Spleen (tissue), 7 donors: ENCODE results near the gene ITPRID2.

Experiments used
- CTCF ChIP-seq, 11 experiments: fragments of 200-600 bp in 7 of 11; fragments of 450-650 bp in 4 of 11; sonication (generic) in 4 of 11; IDR thresholded peaks in 8 of 11; conservative IDR thresholded peaks in 3 of 11; 1 replicate in 7 of 11; 2 replicates in 4 of 11; pipeline versions ENCODE4 v1.4.0 to v1.8.0; 2016 to 2021; ENCODE audit warnings: antibody characterized with exemption in 11 of 11, inconsistent platforms in 4 of 11, mild to moderate bottlenecking in 1 of 11
- POLR2A ChIP-seq, 3 donors: fragments of 450-650 bp; IDR thresholded peaks; one replicate each; pipeline ENCODE4 v1.5.1; 2017; ENCODE audit warnings: antibody characterized with exemption in 3 of 3, mild to moderate bottlenecking in 1 of 3
- POLR2AphosphoS5 ChIP-seq, 3 donors: sonication (generic); formaldehyde crosslinking; IDR thresholded peaks; one replicate each; pipeline ENCODE4 v1.5.1; 2017; ENCODE audit warnings: antibody characterized with exemption in 3 of 3
- donor health status: DM: no; HTN: no; CAD: no; lungs with moderate emphysema.
- donor health status: DM: no; HTN: no; CAD: no.
- donor health status: DM: no; HTN: no; CAD: no.

GRCh38 chr2:181955010-181955409 is 63.5 kb downstream of the ITPRID2 start:
- TF ChIP-seq POLR2AphosphoS5 (IDR thresholded peaks at IDR 0.05) (no peak), POLR2A (IDR thresholded peaks at IDR 0.05) (no peak), CTCF (IDR thresholded peaks at IDR 0.05 in 8 of 11, conservative IDR thresholded peaks at IDR 0.05 in 3 of 11) (no peak)
